Inferior parietal cortex (tissue), 1 donor: Measurements from ENCODE around the gene SPATA13.

Source experiments
- DNase-seq: peaks from one replicate; pipeline ENCODE4 v3.0.0-alpha.2; 2016; ENCODE audit errors: extremely low spot score

The SPATA13 gene

GRCh38 chr13:24251525-24251924 is 91.0 kb downstream of the SPATA13 start:
- DNase-seq, result no peak

GRCh38 chr13:24252136-24252535 is 91.6 kb downstream of the SPATA13 start:
- DNase-seq, result no peak

GRCh38 chr13:24253520-24254145 is 93.1 kb downstream of the SPATA13 start:
- no peak for DNase-seq

GRCh38 chr13:24254146-24254841 is 93.8 kb downstream of the SPATA13 start:
- DNase-seq, result no peak

- no peak for DNase-seq
Measured at GRCh38 chr13:24257497-24257896, 97.0 kb downstream of the SPATA13 start.

- DNase-seq, result no peak
Measured at GRCh38 chr13:24261566-24261965, 101.0 kb downstream of the SPATA13 start.

GRCh38 chr13:24263632-24264031 is 103.1 kb downstream of the SPATA13 start:
- DNase-seq, result no peak

GRCh38 chr13:24264976-24265375 is 104.5 kb downstream of the SPATA13 start:
- no peak for DNase-seq

- no peak for DNase-seq
Measured at GRCh38 chr13:24265453-24265852, 104.9 kb downstream of the SPATA13 start.

- DNase-seq, result no peak
Measured at GRCh38 chr13:24267274-24267673, 106.8 kb downstream of the SPATA13 start.

- DNase-seq, result no peak
Measured at GRCh38 chr13:24267801-24268200, 107.3 kb downstream of the SPATA13 start.

- no peak for DNase-seq
Measured at GRCh38 chr13:24269821-24270220, 109.3 kb downstream of the SPATA13 start.

- DNase-seq, result peak; percentile 70
Measured at GRCh38 chr13:24270639-24271141, 110.2 kb downstream of the SPATA13 start.

- DNase-seq, result no peak
Measured at GRCh38 chr13:24271231-24271600, 110.7 kb downstream of the SPATA13 start.

GRCh38 chr13:24271601-24272451 is 111.3 kb downstream of the SPATA13 start:
- DNase-seq, result peak; percentile 77

GRCh38 chr13:24272452-24273161 is 112.1 kb downstream of the SPATA13 start:
- DNase-seq, result no peak

- DNase-seq, result no peak
Measured at GRCh38 chr13:24273926-24274325, 113.4 kb downstream of the SPATA13 start.

GRCh38 chr13:24274452-24275021 is 114.0 kb downstream of the SPATA13 start:
- no peak for DNase-seq

GRCh38 chr13:24275041-24275440 is 114.5 kb downstream of the SPATA13 start:
- DNase-seq, result no peak

- DNase-seq, result no peak
Measured at GRCh38 chr13:24276306-24276705, 115.8 kb downstream of the SPATA13 start.

GRCh38 chr13:24276861-24277260 is 116.3 kb downstream of the SPATA13 start:
- DNase-seq, result no peak
